ENCODE results near the gene PIP4K2C. TPM values are rescaled to one million over a fixed set of nuclear protein-coding genes. Genes with fewer than 3 reads are reported as not detected.

Gene PIP4K2C
- total and polyA plus RNA-seq, 5 donors from 2014 or later = 24.6 to 38.6 (median 32.1) TPM

GRCh38 chr12:57576613-57577160 is 14.3 kb upstream of the PIP4K2C start:
- Histone ChIP-seq H3K27me3 (ENCODE audit: control insufficient read depth, insufficient read depth, low read length) (no peaks in the 10 kb centered on the region), H3K36me3 (ENCODE audit: control insufficient read depth, insufficient read depth, low read length) (no peaks in the 10 kb centered on the region), H3K4me1 (ENCODE audit: control insufficient read depth, insufficient read depth, low read length, poor library complexity, severe bottlenecking) (no peaks in the 10 kb centered on the region), H3K27ac (ENCODE audit: insufficient read depth, low read length, poor library complexity, severe bottlenecking) (no peak overlapping the region), H3K9me3 (ENCODE audit: control insufficient read depth in 2 of 2, low read length in 2 of 2) (no peaks in the 10 kb centered on the region), H3K4me3 (ENCODE audit: low read depth, low read length) (no peak overlapping the region)
- ATAC-seq (ENCODE audit: low read depth in 2 of 2) (no peak), DNase-seq (no peak)
- peak overlapping the region in 1 of 3 donors; percentile 33 for H3K27ac Mint-ChIP-seq
- peak overlapping the region in 1 of 4 donors; percentile 82 for H3K4me3 Mint-ChIP-seq
- H3K36me3 Mint-ChIP-seq = no peaks in the 10 kb centered on the region
- no peaks in the 10 kb centered on the region for H3K4me1 Mint-ChIP-seq
- H3K27me3 Mint-ChIP-seq = peaks cover 12% of the 10 kb centered on the region
- H3K9me3 Mint-ChIP-seq = no peaks in the 10 kb centered on the region

DNA sequence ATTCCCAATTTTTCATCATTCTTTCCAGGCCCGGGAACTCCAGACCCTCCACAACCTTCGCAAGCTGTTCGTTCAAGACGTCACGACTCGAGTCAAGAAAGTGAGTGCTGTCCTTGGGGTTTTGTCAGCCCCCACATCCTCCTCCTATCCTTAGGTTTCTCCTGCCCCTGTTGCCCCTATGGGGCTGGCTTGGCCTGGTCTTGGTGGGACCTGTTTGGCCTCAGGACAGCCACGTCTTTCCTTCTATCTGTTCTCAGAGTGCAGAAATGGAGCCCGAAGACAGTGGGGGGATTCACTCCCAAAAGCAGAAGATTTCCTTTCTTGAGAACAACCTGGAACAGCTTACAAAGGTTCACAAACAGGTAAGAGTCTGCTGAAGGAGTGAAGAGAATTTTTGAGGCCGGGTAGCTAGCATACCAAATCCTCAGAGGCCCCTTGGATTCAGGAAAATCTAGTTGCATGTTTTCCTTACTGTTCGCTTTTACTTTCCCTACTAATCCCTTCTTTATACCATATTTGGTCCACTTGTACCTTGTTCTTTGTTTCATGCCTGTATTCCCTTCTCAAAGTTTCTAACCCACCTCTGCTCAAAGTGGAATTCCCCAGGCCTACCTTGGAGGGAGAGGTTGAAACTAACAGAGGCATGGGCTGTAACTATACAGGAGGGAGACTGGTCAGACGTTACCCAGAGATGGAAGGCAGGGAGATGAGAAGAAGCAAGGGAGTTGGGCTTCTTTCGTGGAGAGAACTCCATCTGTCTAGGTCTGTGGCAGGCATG is 12.8 kb upstream of the PIP4K2C start:
- peaks cover 2% of the 10 kb centered on the region for H3K27me3 ChIP-seq (ENCODE audit: control insufficient read depth, insufficient read depth, low read length)
- DNase-seq (no peak), ATAC-seq (ENCODE audit: low read depth in 2 of 2) (no peak)
- no peak overlapping the region for H3K4me3 Mint-ChIP-seq
- no peak overlapping the region for H3K27ac ChIP-seq (ENCODE audit: insufficient read depth, low read length, poor library complexity, severe bottlenecking)
- no peak overlapping the region for H3K27ac Mint-ChIP-seq
- peaks cover 0 to 2% (median under 1%) of the 10 kb centered on the region in 4 donors for H3K4me1 Mint-ChIP-seq
- no peaks in the 10 kb centered on the region for H3K36me3 Mint-ChIP-seq
- no peaks in the 10 kb centered on the region for H3K9me3 Mint-ChIP-seq
- peaks cover 2% of the 10 kb centered on the region for H3K4me1 ChIP-seq (ENCODE audit: control insufficient read depth, insufficient read depth, low read length, poor library complexity, severe bottlenecking)
- no peaks in the 10 kb centered on the region for H3K36me3 ChIP-seq (ENCODE audit: control insufficient read depth, insufficient read depth, low read length)
- H3K9me3 ChIP-seq (ENCODE audit: control insufficient read depth in 2 of 2, low read length in 2 of 2) = no peaks in the 10 kb centered on the region
- peaks cover 15% of the 10 kb centered on the region for H3K27me3 Mint-ChIP-seq
- no peak overlapping the region for H3K4me3 ChIP-seq (ENCODE audit: low read depth, low read length)

GRCh38 chr12:57579011-57579410 is 12.0 kb upstream of the PIP4K2C start:
- DNase-seq = no peak
- Histone ChIP-seq H3K27ac (ENCODE audit: insufficient read depth, low read length, poor library complexity, severe bottlenecking) (no peak overlapping the region), H3K27me3 (ENCODE audit: control insufficient read depth, insufficient read depth, low read length) (peaks cover 2% of the 10 kb centered on the region), H3K4me3 (ENCODE audit: low read depth, low read length) (no peak overlapping the region), H3K36me3 (ENCODE audit: control insufficient read depth, insufficient read depth, low read length) (no peaks in the 10 kb centered on the region), H3K4me1 (ENCODE audit: control insufficient read depth, insufficient read depth, low read length, poor library complexity, severe bottlenecking) (peaks cover 5% of the 10 kb centered on the region), H3K9me3 (ENCODE audit: control insufficient read depth in 2 of 2, low read length in 2 of 2) (no peaks in the 10 kb centered on the region)
- H3K9me3 Mint-ChIP-seq = no peaks in the 10 kb centered on the region
- no peak overlapping the region for H3K4me3 Mint-ChIP-seq
- peaks cover 20% of the 10 kb centered on the region for H3K27me3 Mint-ChIP-seq
- H3K4me1 Mint-ChIP-seq = peaks cover 0 to 8% (median 5%) of the 10 kb centered on the region in 4 donors
- no peaks in the 10 kb centered on the region for H3K36me3 Mint-ChIP-seq
- ATAC-seq (ENCODE audit: low read depth in 2 of 2) = no peak
- H3K27ac Mint-ChIP-seq = peak overlapping the region in 1 of 3 donors; percentile 25

GRCh38 chr12:57579677-57580465 is 11.1 kb upstream of the PIP4K2C start:
- peaks cover 5% of the 10 kb centered on the region for H3K4me1 ChIP-seq (ENCODE audit: control insufficient read depth, insufficient read depth, low read length, poor library complexity, severe bottlenecking)
- no peaks in the 10 kb centered on the region for H3K36me3 ChIP-seq (ENCODE audit: control insufficient read depth, insufficient read depth, low read length)
- H3K27me3 ChIP-seq (ENCODE audit: control insufficient read depth, insufficient read depth, low read length) = peaks cover 2% of the 10 kb centered on the region
- ATAC-seq (ENCODE audit: low read depth in 2 of 2) (no peak), DNase-seq (no peak)
- H3K9me3 Mint-ChIP-seq = no peaks in the 10 kb centered on the region
- no peaks in the 10 kb centered on the region for H3K36me3 Mint-ChIP-seq
- H3K27ac Mint-ChIP-seq = no peak overlapping the region
- peaks cover 0 to 8% (median 5%) of the 10 kb centered on the region in 4 donors for H3K4me1 Mint-ChIP-seq
- peaks cover 25% of the 10 kb centered on the region for H3K27me3 Mint-ChIP-seq
- H3K9me3 ChIP-seq (ENCODE audit: control insufficient read depth in 2 of 2, low read length in 2 of 2) = no peaks in the 10 kb centered on the region
- no peak overlapping the region for H3K4me3 ChIP-seq (ENCODE audit: low read depth, low read length)
- H3K27ac ChIP-seq (ENCODE audit: insufficient read depth, low read length, poor library complexity, severe bottlenecking) = no peak overlapping the region
- H3K4me3 Mint-ChIP-seq = no peak overlapping the region

DNA sequence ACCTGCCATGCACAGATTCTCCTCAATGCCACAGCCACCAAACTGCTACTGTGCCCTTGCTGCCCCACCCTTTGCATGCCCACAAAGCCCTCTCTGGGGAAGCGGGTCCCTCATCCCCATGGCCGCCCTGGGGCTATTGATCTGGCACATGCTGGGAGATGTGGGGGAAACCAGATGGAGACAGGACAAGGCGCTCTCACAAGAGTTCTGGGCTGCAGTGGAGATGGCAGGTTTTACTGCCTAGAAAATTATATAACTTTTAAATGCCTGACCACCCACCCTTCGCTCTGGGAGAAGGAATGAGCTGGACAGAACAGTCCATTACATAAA is 10.6 kb upstream of the PIP4K2C start:
- H3K4me3 ChIP-seq (ENCODE audit: low read depth, low read length) = no peak overlapping the region
- H3K4me3 Mint-ChIP-seq = no peak overlapping the region
- H3K27me3 ChIP-seq (ENCODE audit: control insufficient read depth, insufficient read depth, low read length) = peaks cover 2% of the 10 kb centered on the region
- ATAC-seq (ENCODE audit: low read depth in 2 of 2) (no peak), DNase-seq (no peak)
- peaks cover 0 to 8% (median 5%) of the 10 kb centered on the region in 4 donors for H3K4me1 Mint-ChIP-seq
- no peak overlapping the region for H3K27ac ChIP-seq (ENCODE audit: insufficient read depth, low read length, poor library complexity, severe bottlenecking)
- H3K27ac Mint-ChIP-seq = no peak overlapping the region
- H3K36me3 Mint-ChIP-seq = no peaks in the 10 kb centered on the region
- peaks cover 22% of the 10 kb centered on the region for H3K27me3 Mint-ChIP-seq
- no peaks in the 10 kb centered on the region for H3K9me3 ChIP-seq (ENCODE audit: control insufficient read depth in 2 of 2, low read length in 2 of 2)
- no peaks in the 10 kb centered on the region for H3K9me3 Mint-ChIP-seq
- H3K36me3 ChIP-seq (ENCODE audit: control insufficient read depth, insufficient read depth, low read length) = no peaks in the 10 kb centered on the region
- peaks cover 5% of the 10 kb centered on the region for H3K4me1 ChIP-seq (ENCODE audit: control insufficient read depth, insufficient read depth, low read length, poor library complexity, severe bottlenecking)

- H3K27me3 Mint-ChIP-seq = peaks cover 17% of the 10 kb centered on the region
- H3K27ac Mint-ChIP-seq = no peak overlapping the region
- H3K36me3 ChIP-seq (ENCODE audit: control insufficient read depth, insufficient read depth, low read length) = no peaks in the 10 kb centered on the region
- peaks cover 0 to 8% (median 5%) of the 10 kb centered on the region in 4 donors for H3K4me1 Mint-ChIP-seq
- no peak overlapping the region for H3K27ac ChIP-seq (ENCODE audit: insufficient read depth, low read length, poor library complexity, severe bottlenecking)
- H3K27me3 ChIP-seq (ENCODE audit: control insufficient read depth, insufficient read depth, low read length) = peaks cover 7% of the 10 kb centered on the region
- H3K9me3 Mint-ChIP-seq = no peaks in the 10 kb centered on the region
- no peaks in the 10 kb centered on the region for H3K9me3 ChIP-seq (ENCODE audit: control insufficient read depth in 2 of 2, low read length in 2 of 2)
- no peak overlapping the region for H3K4me3 ChIP-seq (ENCODE audit: low read depth, low read length)
- H3K36me3 Mint-ChIP-seq = no peaks in the 10 kb centered on the region
- H3K4me3 Mint-ChIP-seq = no peak overlapping the region
- DNase-seq (no peak), ATAC-seq (ENCODE audit: low read depth in 2 of 2) (no peak)
- peaks cover 5% of the 10 kb centered on the region for H3K4me1 ChIP-seq (ENCODE audit: control insufficient read depth, insufficient read depth, low read length, poor library complexity, severe bottlenecking)
These were observed 9.2 kb upstream of the PIP4K2C start for GRCh38 chr12:57581802-57582201.

DNA sequence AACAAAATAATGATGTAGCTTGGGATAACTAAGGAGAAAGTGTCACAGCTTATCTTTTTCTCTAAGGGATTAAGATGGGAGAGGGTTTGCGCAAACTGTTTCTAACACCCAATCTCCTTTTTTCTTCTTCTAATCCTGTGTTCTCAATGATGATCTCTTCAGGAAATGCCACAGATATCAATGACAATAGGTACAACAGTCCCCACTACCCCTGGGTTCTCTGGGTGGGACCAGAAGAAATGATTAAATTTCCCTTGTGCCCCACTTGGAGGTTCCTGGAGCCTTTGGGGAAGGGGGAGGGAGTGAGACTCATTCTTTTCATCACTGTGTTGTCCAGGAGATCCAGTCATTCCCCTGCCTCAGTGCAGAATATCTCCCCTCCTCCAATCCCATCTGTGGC is 8.6 kb upstream of the PIP4K2C start:
- H3K27me3 Mint-ChIP-seq = peaks cover 16% of the 10 kb centered on the region
- Histone ChIP-seq H3K4me1 (ENCODE audit: control insufficient read depth, insufficient read depth, low read length, poor library complexity, severe bottlenecking) (peaks cover 5% of the 10 kb centered on the region), H3K9me3 (ENCODE audit: control insufficient read depth in 2 of 2, low read length in 2 of 2) (no peaks in the 10 kb centered on the region), H3K27me3 (ENCODE audit: control insufficient read depth, insufficient read depth, low read length) (peaks cover 7% of the 10 kb centered on the region), H3K36me3 (ENCODE audit: control insufficient read depth, insufficient read depth, low read length) (no peaks in the 10 kb centered on the region), H3K4me3 (ENCODE audit: low read depth, low read length) (no peak overlapping the region), H3K27ac (ENCODE audit: insufficient read depth, low read length, poor library complexity, severe bottlenecking) (no peak overlapping the region)
- H3K4me1 Mint-ChIP-seq = peaks cover 0 to 8% (median 5%) of the 10 kb centered on the region in 4 donors
- ATAC-seq (ENCODE audit: low read depth in 2 of 2) = no peak
- H3K27ac Mint-ChIP-seq = no peak overlapping the region
- H3K4me3 Mint-ChIP-seq = no peak overlapping the region
- H3K36me3 Mint-ChIP-seq = no peaks in the 10 kb centered on the region
- no peak for DNase-seq
- no peaks in the 10 kb centered on the region for H3K9me3 Mint-ChIP-seq

Measured in CD4-positive, CD25-positive, alpha-beta regulatory T cell (primary cell).